Measurements from ENCODE around the gene ARHGAP6.

DNA sequence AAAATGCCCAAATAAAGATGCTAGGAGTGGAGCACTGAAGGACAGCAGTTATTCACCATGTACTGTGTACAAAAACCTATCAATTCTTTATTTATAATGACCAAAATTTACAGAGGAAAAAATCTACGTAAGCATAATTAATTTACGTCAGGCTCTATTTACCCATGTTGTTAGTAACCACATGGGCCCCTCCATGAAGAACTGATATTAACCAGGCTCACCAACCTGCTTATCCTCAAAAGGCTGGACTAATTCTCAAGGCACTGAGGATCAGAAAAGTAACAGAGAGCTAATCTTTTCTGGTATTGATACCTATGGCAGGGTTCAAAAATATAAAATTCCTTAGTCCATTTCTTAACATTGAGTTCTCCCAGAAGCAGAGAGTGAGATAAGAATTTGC is 140.0 kb downstream of the ARHGAP6 start:
- TF ChIP-seq, protein P1, sequence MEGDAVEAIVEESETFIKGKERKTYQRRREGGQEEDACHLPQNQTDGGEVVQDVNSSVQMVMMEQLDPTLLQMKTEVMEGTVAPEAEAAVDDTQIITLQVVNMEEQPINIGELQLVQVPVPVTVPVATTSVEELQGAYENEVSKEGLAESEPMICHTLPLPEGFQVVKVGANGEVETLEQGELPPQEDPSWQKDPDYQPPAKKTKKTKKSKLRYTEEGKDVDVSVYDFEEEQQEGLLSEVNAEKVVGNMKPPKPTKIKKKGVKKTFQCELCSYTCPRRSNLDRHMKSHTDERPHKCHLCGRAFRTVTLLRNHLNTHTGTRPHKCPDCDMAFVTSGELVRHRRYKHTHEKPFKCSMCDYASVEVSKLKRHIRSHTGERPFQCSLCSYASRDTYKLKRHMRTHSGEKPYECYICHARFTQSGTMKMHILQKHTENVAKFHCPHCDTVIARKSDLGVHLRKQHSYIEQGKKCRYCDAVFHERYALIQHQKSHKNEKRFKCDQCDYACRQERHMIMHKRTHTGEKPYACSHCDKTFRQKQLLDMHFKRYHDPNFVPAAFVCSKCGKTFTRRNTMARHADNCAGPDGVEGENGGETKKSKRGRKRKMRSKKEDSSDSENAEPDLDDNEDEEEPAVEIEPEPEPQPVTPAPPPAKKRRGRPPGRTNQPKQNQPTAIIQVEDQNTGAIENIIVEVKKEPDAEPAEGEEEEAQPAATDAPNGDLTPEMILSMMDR (conservative IDR thresholded peaks at IDR 0.05; ENCODE audit: low read depth in 2 of 2) = no peak
- TF ChIP-seq JUNB (IDR thresholded peaks at IDR 0.05; ENCODE audit: unreplicated experiment) = no peak
- TF ChIP-seq CREB1 (CRISPR knock-in tag; IDR thresholded peaks at IDR 0.05; ENCODE audit: low read depth) = no peak
- TF ChIP-seq, protein P2, sequence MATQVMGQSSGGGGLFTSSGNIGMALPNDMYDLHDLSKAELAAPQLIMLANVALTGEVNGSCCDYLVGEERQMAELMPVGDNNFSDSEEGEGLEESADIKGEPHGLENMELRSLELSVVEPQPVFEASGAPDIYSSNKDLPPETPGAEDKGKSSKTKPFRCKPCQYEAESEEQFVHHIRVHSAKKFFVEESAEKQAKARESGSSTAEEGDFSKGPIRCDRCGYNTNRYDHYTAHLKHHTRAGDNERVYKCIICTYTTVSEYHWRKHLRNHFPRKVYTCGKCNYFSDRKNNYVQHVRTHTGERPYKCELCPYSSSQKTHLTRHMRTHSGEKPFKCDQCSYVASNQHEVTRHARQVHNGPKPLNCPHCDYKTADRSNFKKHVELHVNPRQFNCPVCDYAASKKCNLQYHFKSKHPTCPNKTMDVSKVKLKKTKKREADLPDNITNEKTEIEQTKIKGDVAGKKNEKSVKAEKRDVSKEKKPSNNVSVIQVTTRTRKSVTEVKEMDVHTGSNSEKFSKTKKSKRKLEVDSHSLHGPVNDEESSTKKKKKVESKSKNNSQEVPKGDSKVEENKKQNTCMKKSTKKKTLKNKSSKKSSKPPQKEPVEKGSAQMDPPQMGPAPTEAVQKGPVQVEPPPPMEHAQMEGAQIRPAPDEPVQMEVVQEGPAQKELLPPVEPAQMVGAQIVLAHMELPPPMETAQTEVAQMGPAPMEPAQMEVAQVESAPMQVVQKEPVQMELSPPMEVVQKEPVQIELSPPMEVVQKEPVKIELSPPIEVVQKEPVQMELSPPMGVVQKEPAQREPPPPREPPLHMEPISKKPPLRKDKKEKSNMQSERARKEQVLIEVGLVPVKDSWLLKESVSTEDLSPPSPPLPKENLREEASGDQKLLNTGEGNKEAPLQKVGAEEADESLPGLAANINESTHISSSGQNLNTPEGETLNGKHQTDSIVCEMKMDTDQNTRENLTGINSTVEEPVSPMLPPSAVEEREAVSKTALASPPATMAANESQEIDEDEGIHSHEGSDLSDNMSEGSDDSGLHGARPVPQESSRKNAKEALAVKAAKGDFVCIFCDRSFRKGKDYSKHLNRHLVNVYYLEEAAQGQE (IDR thresholded peaks at IDR 0.05; ENCODE audit: unreplicated experiment) = no peak
